Measurements from ENCODE around the gene ARFRP1. TPM values are rescaled to one million over a fixed set of nuclear protein-coding genes. Genes with fewer than 3 reads are reported as not detected.

Gene ARFRP1
- total and polyA plus RNA-seq, 2 of the 13 experiments (the other 11 are each of a cell fraction or from before 2014, with no cell fraction given) = 32.0 to 51.1 TPM

DNA sequence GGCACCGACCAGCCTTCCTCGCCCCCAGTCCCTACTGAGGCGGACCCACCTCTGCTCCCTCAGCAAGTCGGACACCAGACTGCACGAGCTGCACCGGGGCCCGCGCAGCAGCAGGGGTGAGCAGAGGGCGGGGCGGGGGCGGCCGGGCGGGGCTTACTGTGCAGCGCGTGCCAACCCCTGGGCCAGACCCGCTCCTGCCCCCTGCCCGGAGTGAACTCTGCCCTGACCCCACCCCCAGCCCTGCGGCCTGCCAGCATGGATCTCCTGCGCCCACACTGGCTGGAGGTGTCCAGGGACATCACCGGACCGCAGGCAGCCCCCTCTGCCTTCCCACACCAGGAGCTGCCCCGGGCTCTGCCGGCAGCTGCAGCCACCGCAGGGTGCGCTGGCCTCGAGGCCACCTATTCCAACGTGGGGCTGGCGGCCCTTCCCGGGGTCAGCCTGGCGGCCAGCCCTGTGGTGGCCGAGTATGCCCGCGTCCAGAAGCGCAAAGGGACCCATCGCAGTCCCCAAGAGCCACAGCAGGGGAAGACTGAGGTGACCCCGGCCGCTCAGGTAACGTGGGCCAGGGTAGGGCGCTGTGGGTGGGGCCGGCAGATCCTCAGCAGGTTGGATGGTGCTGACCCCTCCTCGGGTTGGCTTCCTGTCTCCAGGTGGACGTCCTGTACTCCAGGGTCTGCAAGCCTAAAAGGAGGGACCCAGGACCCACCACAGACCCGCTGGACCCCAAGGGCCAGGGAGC is 30.3 kb upstream of the ARFRP1 start (continued):
- TF ChIP-seq ZNF589 (CRISPR knock-in tag; conservative IDR thresholded peaks at IDR 0.05) (peak; percentile 97), ISX (CRISPR knock-in tag; conservative IDR thresholded peaks at IDR 0.05) (0 out of 2 replicates have a peak, but pooled peaks have one; percentile 66), ZNF672 (CRISPR knock-in tag; IDR thresholded peaks at IDR 0.05) (peak; percentile 95), KAT7 (CRISPR knock-in tag; IDR thresholded peaks at IDR 0.05; ENCODE audit: borderline replicate concordance) (no peak; the same call in 1 of the 2 replicates), ZNF292 (CRISPR knock-in tag; IDR thresholded peaks at IDR 0.05; ENCODE audit: borderline replicate concordance, low read depth) (no peak), TBP (CRISPR knock-in tag; IDR thresholded peaks at IDR 0.05) (no peak), ZNF607 (CRISPR knock-in tag; IDR thresholded peaks at IDR 0.05; ENCODE audit: borderline replicate concordance) (peak; percentile 88; the same call in 1 of the 2 replicates), ZNF644 (CRISPR knock-in tag; IDR thresholded peaks at IDR 0.05; ENCODE audit: low read depth) (no peak), ZNF34 (CRISPR knock-in tag; IDR thresholded peaks at IDR 0.05; ENCODE audit: borderline replicate concordance) (peak; percentile 99; the same call in 1 of the 2 replicates), FOXC1 (CRISPR knock-in tag; IDR thresholded peaks at IDR 0.05; ENCODE audit: borderline replicate concordance) (peak; percentile 87; the same call in 1 of the 2 replicates), PLRG1 (conservative IDR thresholded peaks at IDR 0.05) (no peak), GFI1 (CRISPR knock-in tag; IDR thresholded peaks at IDR 0.05; ENCODE audit: borderline replicate concordance) (peak; percentile 76; the same call in 1 of the 2 replicates), SMYD3 (CRISPR knock-in tag; IDR thresholded peaks at IDR 0.05) (0 out of 2 replicates have a peak, but pooled peaks have one; percentile 18), DR1 (CRISPR knock-in tag; IDR thresholded peaks at IDR 0.05) (peak; percentile 79), ZNF598 (CRISPR knock-in tag; IDR thresholded peaks at IDR 0.05; ENCODE audit: borderline replicate concordance) (no peak), EED (CRISPR knock-in tag; IDR thresholded peaks at IDR 0.05) (peak; percentile 87), TGIF2 (CRISPR knock-in tag; IDR thresholded peaks at IDR 0.05) (peak; percentile 92), ZBTB42 (CRISPR knock-in tag; IDR thresholded peaks at IDR 0.05) (no peak; the same call in 1 of the 2 replicates), ZNF160 (CRISPR knock-in tag; IDR thresholded peaks at IDR 0.05) (peak; percentile 38), YEATS2 (CRISPR knock-in tag; IDR thresholded peaks at IDR 0.05; ENCODE audit: borderline replicate concordance) (peak; percentile 72), ZFYVE20 (CRISPR knock-in tag; IDR thresholded peaks at IDR 0.05; ENCODE audit: borderline replicate concordance, low read depth) (0 out of 2 replicates have a peak, but pooled peaks have one; percentile 51), ZNF746 (CRISPR knock-in tag; IDR thresholded peaks at IDR 0.05) (peak; percentile 94), KDM5A (IDR thresholded peaks at IDR 0.05; ENCODE audit: borderline replicate concordance, low read length) (no peak)
- TF ChIP-seq, protein P1, sequence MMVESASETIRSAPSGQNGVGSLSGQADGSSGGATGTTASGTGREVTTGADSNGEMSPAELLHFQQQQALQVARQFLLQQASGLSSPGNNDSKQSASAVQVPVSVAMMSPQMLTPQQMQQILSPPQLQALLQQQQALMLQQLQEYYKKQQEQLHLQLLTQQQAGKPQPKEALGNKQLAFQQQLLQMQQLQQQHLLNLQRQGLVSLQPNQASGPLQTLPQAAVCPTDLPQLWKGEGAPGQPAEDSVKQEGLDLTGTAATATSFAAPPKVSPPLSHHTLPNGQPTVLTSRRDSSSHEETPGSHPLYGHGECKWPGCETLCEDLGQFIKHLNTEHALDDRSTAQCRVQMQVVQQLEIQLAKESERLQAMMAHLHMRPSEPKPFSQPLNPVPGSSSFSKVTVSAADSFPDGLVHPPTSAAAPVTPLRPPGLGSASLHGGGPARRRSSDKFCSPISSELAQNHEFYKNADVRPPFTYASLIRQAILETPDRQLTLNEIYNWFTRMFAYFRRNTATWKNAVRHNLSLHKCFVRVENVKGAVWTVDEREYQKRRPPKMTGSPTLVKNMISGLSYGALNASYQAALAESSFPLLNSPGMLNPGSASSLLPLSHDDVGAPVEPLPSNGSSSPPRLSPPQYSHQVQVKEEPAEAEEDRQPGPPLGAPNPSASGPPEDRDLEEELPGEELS (CRISPR knock-in tag; IDR thresholded peaks at IDR 0.05) = peak; percentile 45; the same call in 1 of the 2 replicates
